Measurements from ENCODE around the gene ZNF445. TPM values are rescaled to one million over a fixed set of nuclear protein-coding genes. Genes with fewer than 3 reads are reported as not detected.

Gene ZNF445
- total and polyA plus RNA-seq, 12 donors, result 1.6 to 18.6 (median 15.4) TPM

GRCh38 chr3:44411031-44411645 lies 66.3 kb downstream of the ZNF445 start:
- Histone ChIP-seq H3K9me3 (no peaks in the 10 kb centered on the region), H3K4me3 (no peak overlapping the region), H3K4me1 (no peaks in the 10 kb centered on the region), H3K27ac (no peak overlapping the region), H3K36me3 (peaks cover 0 to 33% (median 0%) of the 10 kb centered on the region in 9 donors), H3K27me3 (no peaks in the 10 kb centered on the region)
- no peak for ATAC-seq
- no peak for DNase-seq
- 84% methylated on average over 11 of the region's 11 CpGs for WGBS, 2 donors
- TF ChIP-seq CTCF (IDR thresholded peaks at IDR 0.05), result no peak
- intact Hi-C loops (cut with DNase I), result no loop called here

- TF ChIP-seq CTCF (IDR thresholded peaks at IDR 0.05), result no peak
- Histone ChIP-seq H3K4me1 (no peaks in the 10 kb centered on the region), H3K36me3 (peaks cover 0 to 42% (median 0%) of the 10 kb centered on the region in 9 donors), H3K27me3 (no peaks in the 10 kb centered on the region), H3K4me3 (no peak overlapping the region), H3K27ac (no peak overlapping the region), H3K9me3 (no peaks in the 10 kb centered on the region)
- intact Hi-C loops (cut with DNase I), result no loop called here
- WGBS, 2 donors, result 75 to 100% methylated on average over 4 of the region's 4 CpGs
- DNase-seq, result no peak
- ATAC-seq, result peak in 1 of 8 donors; percentile 20
These were observed 67.6 kb downstream of the ZNF445 start for GRCh38 chr3:44409640-44410410.

- Histone ChIP-seq H3K9me3 (no peaks in the 10 kb centered on the region), H3K27ac (no peak overlapping the region), H3K4me3 (no peak overlapping the region), H3K27me3 (no peaks in the 10 kb centered on the region), H3K4me1 (peaks cover 0 to 9% (median 0%) of the 10 kb centered on the region in 9 donors), H3K36me3 (peaks cover 0 to 58% (median 0%) of the 10 kb centered on the region in 9 donors)
- TF ChIP-seq CTCF (IDR thresholded peaks at IDR 0.05), result no peak
- ATAC-seq (peak in 6 of 8 donors; percentile 59 to 79 (median 72)), DNase-seq (no peak)
- 88% methylated on average over 3 of the region's 3 CpGs for WGBS, 2 donors
- intact Hi-C loops (cut with DNase I), result no loop called here
These were observed 74.9 kb downstream of the ZNF445 start for GRCh38 chr3:44402548-44402947.

- Histone ChIP-seq H3K27me3 (no peaks in the 10 kb centered on the region), H3K27ac (no peak overlapping the region), H3K36me3 (peaks cover 0 to 67% (median 0%) of the 10 kb centered on the region in 9 donors), H3K4me3 (no peak overlapping the region), H3K4me1 (peaks cover 0 to 9% (median 0%) of the 10 kb centered on the region in 9 donors), H3K9me3 (no peaks in the 10 kb centered on the region)
- no peak for DNase-seq
- 43 to 52% methylated on average over 2 of the region's 2 CpGs for WGBS, 2 donors
- TF ChIP-seq CTCF (IDR thresholded peaks at IDR 0.05), result no peak
- no peak for ATAC-seq
- intact Hi-C loops (cut with DNase I), result no loop called here
These were observed 76.7 kb downstream of the ZNF445 start for GRCh38 chr3:44400771-44401170.
